GM12878 (cell line): Measurements from ENCODE around the gene GPBP1.

ENCODE experiments used
- LARP7 ChIP-seq: fragments of 450-650 bp; IDR thresholded peaks from 2 replicates; pipeline ENCODE4 v1.6.1; 2017; ENCODE audit warnings: mild to moderate bottlenecking
- TF ChIP-seq, protein P1 (sequence below): IDR thresholded peaks from 2 replicates; pipeline ENCODE4 v1.6.1; 2011; ENCODE audit warnings: borderline replicate concordance, low read depth, mild to moderate bottlenecking, moderate library complexity, low read length; ENCODE audit not compliant: insufficient read depth, poor library complexity, severe bottlenecking
- TF ChIP-seq, protein P2 (sequence below), 3 experiments: IDR thresholded peaks in 2 of 3; conservative IDR thresholded peaks in 1 of 3; 2 replicates each; pipeline ENCODE4 v1.5.1; 2011; ENCODE audit warnings: low read depth in 3 of 3, low read length in 3 of 3, mild to moderate bottlenecking in 3 of 3, control low read depth in 2 of 3, moderate library complexity in 2 of 3, inconsistent platforms in 1 of 3, mixed read lengths in 1 of 3; ENCODE audit not compliant: control insufficient read depth in 2 of 3, insufficient read depth in 1 of 3; ENCODE audit errors: extremely low read depth in 1 of 3

DNA sequence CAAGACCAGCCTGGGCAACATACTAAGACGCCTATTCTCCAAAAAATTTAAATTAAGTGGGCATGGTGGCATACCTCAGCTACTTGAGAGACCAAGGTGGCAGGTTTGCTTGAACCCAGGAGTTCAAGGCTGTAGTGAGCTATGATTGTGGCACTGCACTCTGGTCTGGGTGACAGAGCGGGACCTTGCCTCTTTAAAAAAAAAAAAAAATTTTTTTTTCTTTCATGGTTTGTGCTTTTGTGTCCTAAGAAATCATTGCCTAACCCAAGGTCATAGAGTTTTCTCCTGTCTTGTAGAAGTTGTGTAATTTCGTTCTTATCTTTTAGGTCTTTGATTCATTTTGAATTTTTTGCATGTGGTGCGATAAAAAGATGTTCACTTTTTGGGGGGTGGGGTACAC, 12.3 kb downstream of the GPBP1 start:
- TF ChIP-seq LARP7: no peak
- TF ChIP-seq, protein P1, sequence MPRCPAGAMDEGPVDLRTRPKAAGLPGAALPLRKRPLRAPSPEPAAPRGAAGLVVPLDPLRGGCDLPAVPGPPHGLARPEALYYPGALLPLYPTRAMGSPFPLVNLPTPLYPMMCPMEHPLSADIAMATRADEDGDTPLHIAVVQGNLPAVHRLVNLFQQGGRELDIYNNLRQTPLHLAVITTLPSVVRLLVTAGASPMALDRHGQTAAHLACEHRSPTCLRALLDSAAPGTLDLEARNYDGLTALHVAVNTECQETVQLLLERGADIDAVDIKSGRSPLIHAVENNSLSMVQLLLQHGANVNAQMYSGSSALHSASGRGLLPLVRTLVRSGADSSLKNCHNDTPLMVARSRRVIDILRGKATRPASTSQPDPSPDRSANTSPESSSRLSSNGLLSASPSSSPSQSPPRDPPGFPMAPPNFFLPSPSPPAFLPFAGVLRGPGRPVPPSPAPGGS: no peak
- TF ChIP-seq, protein P2, sequence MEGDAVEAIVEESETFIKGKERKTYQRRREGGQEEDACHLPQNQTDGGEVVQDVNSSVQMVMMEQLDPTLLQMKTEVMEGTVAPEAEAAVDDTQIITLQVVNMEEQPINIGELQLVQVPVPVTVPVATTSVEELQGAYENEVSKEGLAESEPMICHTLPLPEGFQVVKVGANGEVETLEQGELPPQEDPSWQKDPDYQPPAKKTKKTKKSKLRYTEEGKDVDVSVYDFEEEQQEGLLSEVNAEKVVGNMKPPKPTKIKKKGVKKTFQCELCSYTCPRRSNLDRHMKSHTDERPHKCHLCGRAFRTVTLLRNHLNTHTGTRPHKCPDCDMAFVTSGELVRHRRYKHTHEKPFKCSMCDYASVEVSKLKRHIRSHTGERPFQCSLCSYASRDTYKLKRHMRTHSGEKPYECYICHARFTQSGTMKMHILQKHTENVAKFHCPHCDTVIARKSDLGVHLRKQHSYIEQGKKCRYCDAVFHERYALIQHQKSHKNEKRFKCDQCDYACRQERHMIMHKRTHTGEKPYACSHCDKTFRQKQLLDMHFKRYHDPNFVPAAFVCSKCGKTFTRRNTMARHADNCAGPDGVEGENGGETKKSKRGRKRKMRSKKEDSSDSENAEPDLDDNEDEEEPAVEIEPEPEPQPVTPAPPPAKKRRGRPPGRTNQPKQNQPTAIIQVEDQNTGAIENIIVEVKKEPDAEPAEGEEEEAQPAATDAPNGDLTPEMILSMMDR (IDR thresholded peaks at IDR 0.05 in 2 of 3, conservative IDR thresholded peaks at IDR 0.05 in 1 of 3; ENCODE audit: control insufficient read depth in 2 of 3, extremely low read depth in 1 of 3, insufficient read depth in 1 of 3, low read depth in 3 of 3, low read length in 3 of 3): no peak
